ENCODE results near the gene MYO5B.

DNA sequence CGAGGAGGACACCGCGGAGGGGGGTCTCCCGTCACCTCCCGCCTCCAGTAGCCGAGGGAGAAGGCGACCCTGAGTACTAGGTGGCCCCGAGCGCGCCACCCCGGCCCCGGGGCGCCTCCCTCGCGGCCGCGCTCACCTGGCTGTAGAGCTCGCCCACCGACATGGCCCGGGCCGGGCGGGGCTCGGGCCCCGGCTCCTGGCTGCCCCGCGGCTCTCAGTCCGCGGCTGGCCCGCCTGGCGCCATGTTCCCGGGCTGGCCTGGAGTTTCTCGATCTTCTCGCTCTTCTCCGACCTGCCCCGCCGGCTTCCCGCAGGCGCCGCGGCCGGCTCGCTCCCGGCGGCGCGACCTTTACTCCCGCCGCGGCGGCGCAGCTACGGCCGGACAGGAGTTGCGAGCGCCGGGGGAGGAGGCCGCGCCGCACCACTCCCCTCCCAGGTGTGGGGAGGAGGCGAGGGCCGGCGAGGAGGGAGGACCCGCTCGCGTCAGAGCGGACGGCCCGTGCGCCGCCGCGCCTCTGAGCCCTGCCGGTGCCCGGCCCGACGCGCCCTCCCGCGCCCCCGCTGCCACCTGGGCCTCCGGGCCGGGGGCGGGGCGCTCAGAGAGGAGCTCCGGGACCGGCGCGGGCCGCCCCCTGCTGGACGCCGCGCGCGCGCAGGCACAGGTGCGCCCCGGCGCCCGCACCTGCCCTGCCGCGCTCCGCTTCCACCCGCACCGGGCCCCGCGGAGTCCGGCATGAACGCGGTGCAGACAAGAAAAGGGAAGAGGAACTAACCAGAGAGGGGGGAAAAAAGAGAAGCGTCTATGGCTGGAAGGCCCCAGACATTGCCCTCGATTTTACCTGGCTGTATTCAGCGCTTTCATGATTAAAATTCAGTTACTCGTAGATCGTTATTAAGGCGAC is at the start of gene MYO5B:
- TF ChIP-seq POLR2A (IDR thresholded peaks at IDR 0.05; ENCODE audit: low read depth, low read length) (no peak), RFX5 (IDR thresholded peaks at IDR 0.05; ENCODE audit: low read depth, low read length) (no peak), SMC3 (IDR thresholded peaks at IDR 0.05; ENCODE audit: low read depth, low read length) (no peak), CEBPB (IDR thresholded peaks at IDR 0.05; ENCODE audit: low read depth, low read length) (no peak), MAZ (IDR thresholded peaks at IDR 0.05; ENCODE audit: borderline replicate concordance, low read depth, low read length) (no peak)
- TF ChIP-seq, protein P1, sequence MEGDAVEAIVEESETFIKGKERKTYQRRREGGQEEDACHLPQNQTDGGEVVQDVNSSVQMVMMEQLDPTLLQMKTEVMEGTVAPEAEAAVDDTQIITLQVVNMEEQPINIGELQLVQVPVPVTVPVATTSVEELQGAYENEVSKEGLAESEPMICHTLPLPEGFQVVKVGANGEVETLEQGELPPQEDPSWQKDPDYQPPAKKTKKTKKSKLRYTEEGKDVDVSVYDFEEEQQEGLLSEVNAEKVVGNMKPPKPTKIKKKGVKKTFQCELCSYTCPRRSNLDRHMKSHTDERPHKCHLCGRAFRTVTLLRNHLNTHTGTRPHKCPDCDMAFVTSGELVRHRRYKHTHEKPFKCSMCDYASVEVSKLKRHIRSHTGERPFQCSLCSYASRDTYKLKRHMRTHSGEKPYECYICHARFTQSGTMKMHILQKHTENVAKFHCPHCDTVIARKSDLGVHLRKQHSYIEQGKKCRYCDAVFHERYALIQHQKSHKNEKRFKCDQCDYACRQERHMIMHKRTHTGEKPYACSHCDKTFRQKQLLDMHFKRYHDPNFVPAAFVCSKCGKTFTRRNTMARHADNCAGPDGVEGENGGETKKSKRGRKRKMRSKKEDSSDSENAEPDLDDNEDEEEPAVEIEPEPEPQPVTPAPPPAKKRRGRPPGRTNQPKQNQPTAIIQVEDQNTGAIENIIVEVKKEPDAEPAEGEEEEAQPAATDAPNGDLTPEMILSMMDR (conservative IDR thresholded peaks at IDR 0.05; ENCODE audit: low read depth, low read length), result no peak
- TF ChIP-seq, protein P2, sequence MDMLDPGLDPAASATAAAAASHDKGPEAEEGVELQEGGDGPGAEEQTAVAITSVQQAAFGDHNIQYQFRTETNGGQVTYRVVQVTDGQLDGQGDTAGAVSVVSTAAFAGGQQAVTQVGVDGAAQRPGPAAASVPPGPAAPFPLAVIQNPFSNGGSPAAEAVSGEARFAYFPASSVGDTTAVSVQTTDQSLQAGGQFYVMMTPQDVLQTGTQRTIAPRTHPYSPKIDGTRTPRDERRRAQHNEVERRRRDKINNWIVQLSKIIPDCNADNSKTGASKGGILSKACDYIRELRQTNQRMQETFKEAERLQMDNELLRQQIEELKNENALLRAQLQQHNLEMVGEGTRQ (IDR thresholded peaks at IDR 0.05; ENCODE audit: low read depth, low read length), result no peak

Data from IMR-90 (cell line).